ENCODE data around the gene PHF21B.

Gene PHF21B

GRCh38 chr22:45051946-45052345 lies 42.1 kb upstream of the PHF21B start:
- Histone ChIP-seq H3K79me2 (ENCODE audit: insufficient read depth, low read length) (no peaks in the 10 kb centered on the region), H2AFZ (ENCODE audit: low read length) (no peak overlapping the region), H3K9me3 (ENCODE audit: low read length) (no peaks in the 10 kb centered on the region), H3F3A (ENCODE audit: insufficient read depth, low read length) (no peaks in the 10 kb centered on the region), H3K9ac (ENCODE audit: low read length) (no peak overlapping the region), H3K4me1 (ENCODE audit: insufficient read depth, low read length, severe bottlenecking) (no peaks in the 10 kb centered on the region), H3K4me3 (ENCODE audit: low read depth, low read length, poor library complexity, severe bottlenecking) (no peak overlapping the region), H3K9me2 (ENCODE audit: low read depth, low read length) (no peaks in the 10 kb centered on the region), H3K27me3 (ENCODE audit: insufficient read depth, low read length) (peaks cover 6% of the 10 kb centered on the region), H3K27ac (ENCODE audit: low read depth, low read length, poor library complexity, severe bottlenecking) (no peak overlapping the region), H4K20me1 (ENCODE audit: insufficient read depth, low read length) (no peaks in the 10 kb centered on the region), H3K36me3 (ENCODE audit: insufficient read depth, low read length) (no peaks in the 10 kb centered on the region), H3K4me2 (ENCODE audit: low read length) (no peak overlapping the region)
- TF ChIP-seq EZH2 (IDR thresholded peaks at IDR 0.05; ENCODE audit: borderline replicate concordance, low read length) (no peak), CTCF (IDR thresholded peaks at IDR 0.05; ENCODE audit: low read length) (no peak)

GRCh38 chr22:45051419-45051818 lies 41.6 kb upstream of the PHF21B start:
- no peak overlapping the region for H3K9ac ChIP-seq (ENCODE audit: low read length)
- H3K79me2 ChIP-seq (ENCODE audit: insufficient read depth, low read length): no peaks in the 10 kb centered on the region
- no peak overlapping the region for H2AFZ ChIP-seq (ENCODE audit: low read length)
- no peaks in the 10 kb centered on the region for H3F3A ChIP-seq (ENCODE audit: insufficient read depth, low read length)
- H3K4me1 ChIP-seq (ENCODE audit: insufficient read depth, low read length, severe bottlenecking): no peaks in the 10 kb centered on the region
- H4K20me1 ChIP-seq (ENCODE audit: insufficient read depth, low read length): no peaks in the 10 kb centered on the region
- no peaks in the 10 kb centered on the region for H3K36me3 ChIP-seq (ENCODE audit: insufficient read depth, low read length)
- no peak overlapping the region for H3K4me2 ChIP-seq (ENCODE audit: low read length)
- TF ChIP-seq EZH2 (IDR thresholded peaks at IDR 0.05; ENCODE audit: borderline replicate concordance, low read length) (no peak), CTCF (IDR thresholded peaks at IDR 0.05; ENCODE audit: low read length) (no peak)
- no peak overlapping the region for H3K4me3 ChIP-seq (ENCODE audit: low read depth, low read length, poor library complexity, severe bottlenecking)
- no peak overlapping the region for H3K27ac ChIP-seq (ENCODE audit: low read depth, low read length, poor library complexity, severe bottlenecking)
- no peaks in the 10 kb centered on the region for H3K9me2 ChIP-seq (ENCODE audit: low read depth, low read length)
- H3K9me3 ChIP-seq (ENCODE audit: low read length): no peaks in the 10 kb centered on the region
- peaks cover 6% of the 10 kb centered on the region for H3K27me3 ChIP-seq (ENCODE audit: insufficient read depth, low read length)

GRCh38 chr22:45047260-45047659 lies 37.5 kb upstream of the PHF21B start:
- no peaks in the 10 kb centered on the region for H3K79me2 ChIP-seq (ENCODE audit: insufficient read depth, low read length)
- H3K4me3 ChIP-seq (ENCODE audit: low read depth, low read length, poor library complexity, severe bottlenecking): no peak overlapping the region
- H3K27ac ChIP-seq (ENCODE audit: low read depth, low read length, poor library complexity, severe bottlenecking): no peak overlapping the region
- no peak overlapping the region for H3K4me2 ChIP-seq (ENCODE audit: low read length)
- no peak overlapping the region for H3K9ac ChIP-seq (ENCODE audit: low read length)
- no peaks in the 10 kb centered on the region for H3K4me1 ChIP-seq (ENCODE audit: insufficient read depth, low read length, severe bottlenecking)
- H3F3A ChIP-seq (ENCODE audit: insufficient read depth, low read length): no peaks in the 10 kb centered on the region
- H3K36me3 ChIP-seq (ENCODE audit: insufficient read depth, low read length): no peaks in the 10 kb centered on the region
- no peaks in the 10 kb centered on the region for H3K9me3 ChIP-seq (ENCODE audit: low read length)
- H3K27me3 ChIP-seq (ENCODE audit: insufficient read depth, low read length): peaks cover 6% of the 10 kb centered on the region
- TF ChIP-seq EZH2 (IDR thresholded peaks at IDR 0.05; ENCODE audit: borderline replicate concordance, low read length) (no peak), CTCF (IDR thresholded peaks at IDR 0.05; ENCODE audit: low read length) (no peak)
- H4K20me1 ChIP-seq (ENCODE audit: insufficient read depth, low read length): no peaks in the 10 kb centered on the region
- H2AFZ ChIP-seq (ENCODE audit: low read length): no peak overlapping the region
- no peaks in the 10 kb centered on the region for H3K9me2 ChIP-seq (ENCODE audit: low read depth, low read length)
